ENCODE results near the gene PLD2. TPM values are rescaled to one million over a fixed set of nuclear protein-coding genes. Genes with fewer than 3 reads are reported as not detected.

The PLD2 gene
- total and polyA plus RNA-seq, 10 of the 15 experiments (the other 5 are each of a cell fraction or from before 2014, with no cell fraction given): 0.71 to 16.5 (median 7.0) TPM

DNA sequence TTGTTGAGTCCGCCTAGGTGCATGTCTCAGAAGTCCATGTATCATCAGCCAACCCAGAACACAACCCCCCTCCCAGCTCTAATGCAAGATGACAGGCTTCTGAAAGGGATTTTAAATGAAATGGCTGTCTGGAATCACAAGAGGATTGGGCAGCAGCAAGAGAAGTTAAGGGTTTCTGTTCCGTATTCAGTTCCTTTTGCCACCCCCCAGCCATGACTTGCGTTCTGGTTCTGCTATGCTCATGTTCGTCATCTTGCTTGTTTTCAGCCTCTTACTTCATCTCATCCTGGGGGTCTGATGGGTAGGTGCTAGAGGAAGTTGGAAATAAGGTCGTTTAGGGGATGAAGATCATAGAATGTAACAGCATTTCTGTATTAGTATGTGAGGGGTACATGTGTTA, 38.2 kb downstream of the PLD2 start:
- 74% methylated on average over 5 of the region's 5 CpGs for WGBS (ENCODE audit: insufficient coverage, insufficient replicate concordance, low lambda C conversion rate, missing lambda C conversion rate)
- Histone ChIP-seq H3K4me3 (no peak overlapping the region), H3K4me2 (ENCODE audit: control insufficient read depth, insufficient read depth) (no peak overlapping the region), H3K36me3 (ENCODE audit: control insufficient read depth in 2 of 2, insufficient read depth in 2 of 2, low read length in 1 of 2) (no peaks in the 10 kb centered on the region; a peak in 1 of 4 replicates), H3K27ac (ENCODE audit: control insufficient read depth, insufficient read depth) (no peak overlapping the region), H3K79me2 (ENCODE audit: control insufficient read depth, insufficient read depth, low read length) (peaks cover 11% of the 10 kb centered on the region), H3K27me3 (replicated peaks in 1 of 2; ENCODE audit: control insufficient read depth in 2 of 2, insufficient read depth in 2 of 2, low read length in 1 of 2) (no peaks in the 10 kb centered on the region), H4K20me1 (ENCODE audit: control insufficient read depth, insufficient read depth) (peaks cover 8% of the 10 kb centered on the region), H3K9me3 (replicated peaks; ENCODE audit: control insufficient read depth, insufficient read depth, low read length) (no peaks in the 10 kb centered on the region), H2AFZ (ENCODE audit: control insufficient read depth, low read depth, low read length) (no peak overlapping the region), H3K9ac (ENCODE audit: control insufficient read depth, insufficient read depth, low read length) (no peak overlapping the region), H3K4me1 (ENCODE audit: control insufficient read depth, insufficient read depth, low read length) (peaks cover 6% of the 10 kb centered on the region; the same call in 1 of the 2 replicates)
- FAIRE-seq: no peak
- ChIA-PET POLR2A (no interaction called here), RAD21 (ENCODE audit: unreplicated experiment) (no interaction called here), CTCF (no interaction called here), SMC1A (ENCODE audit: uncharacterized antibody, unreplicated experiment) (interaction anchor here (1.3 kb wide), 1 partner anchor 13 kb away, joined by 3 read pairs; no protein-coding TSS in a partner anchor)
- TF ChIP-seq NFYA (IDR thresholded peaks at IDR 0.05; ENCODE audit: borderline replicate concordance, low read depth, low read length) (no peak), GATAD2B (conservative IDR thresholded peaks at IDR 0.05; ENCODE audit: low read depth) (no peak), POLR2A (IDR thresholded peaks at IDR 0.05; ENCODE audit: low read depth, low read length) (no peak), SPI1 (IDR thresholded peaks at IDR 0.05; ENCODE audit: borderline replicate concordance, insufficient read depth, low read depth, low read length) (peak; percentile 66; the same call in 1 of the 2 replicates)
- TF ChIP-seq, protein P1, sequence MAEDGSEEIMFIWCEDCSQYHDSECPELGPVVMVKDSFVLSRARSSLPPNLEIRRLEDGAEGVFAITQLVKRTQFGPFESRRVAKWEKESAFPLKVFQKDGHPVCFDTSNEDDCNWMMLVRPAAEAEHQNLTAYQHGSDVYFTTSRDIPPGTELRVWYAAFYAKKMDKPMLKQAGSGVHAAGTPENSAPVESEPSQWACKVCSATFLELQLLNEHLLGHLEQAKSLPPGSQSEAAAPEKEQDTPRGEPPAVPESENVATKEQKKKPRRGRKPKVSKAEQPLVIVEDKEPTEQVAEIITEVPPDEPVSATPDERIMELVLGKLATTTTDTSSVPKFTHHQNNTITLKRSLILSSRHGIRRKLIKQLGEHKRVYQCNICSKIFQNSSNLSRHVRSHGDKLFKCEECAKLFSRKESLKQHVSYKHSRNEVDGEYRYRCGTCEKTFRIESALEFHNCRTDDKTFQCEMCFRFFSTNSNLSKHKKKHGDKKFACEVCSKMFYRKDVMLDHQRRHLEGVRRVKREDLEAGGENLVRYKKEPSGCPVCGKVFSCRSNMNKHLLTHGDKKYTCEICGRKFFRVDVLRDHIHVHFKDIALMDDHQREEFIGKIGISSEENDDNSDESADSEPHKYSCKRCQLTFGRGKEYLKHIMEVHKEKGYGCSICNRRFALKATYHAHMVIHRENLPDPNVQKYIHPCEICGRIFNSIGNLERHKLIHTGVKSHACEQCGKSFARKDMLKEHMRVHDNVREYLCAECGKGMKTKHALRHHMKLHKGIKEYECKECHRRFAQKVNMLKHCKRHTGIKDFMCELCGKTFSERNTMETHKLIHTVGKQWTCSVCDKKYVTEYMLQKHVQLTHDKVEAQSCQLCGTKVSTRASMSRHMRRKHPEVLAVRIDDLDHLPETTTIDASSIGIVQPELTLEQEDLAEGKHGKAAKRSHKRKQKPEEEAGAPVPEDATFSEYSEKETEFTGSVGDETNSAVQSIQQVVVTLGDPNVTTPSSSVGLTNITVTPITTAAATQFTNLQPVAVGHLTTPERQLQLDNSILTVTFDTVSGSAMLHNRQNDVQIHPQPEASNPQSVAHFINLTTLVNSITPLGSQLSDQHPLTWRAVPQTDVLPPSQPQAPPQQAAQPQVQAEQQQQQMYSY (CRISPR knock-in tag; IDR thresholded peaks at IDR 0.05): no peak
- no TSS peak for BruUV-seq (replicated peaks)
- intact Hi-C loops (cut with micrococcal nuclease; ENCODE audit: unreplicated experiment) (no loop called here), in situ Hi-C loops (cut with MboI) (no loop called here)
- no peak for DNase-seq (ENCODE audit: low read depth, low spot score)
- ATAC-seq: peak; percentile 58
